Fibroblast of lung (primary cell): Measurements from ENCODE around the gene MCM5. TPM values are rescaled to one million over a fixed set of nuclear protein-coding genes. Genes with fewer than 3 reads are reported as not detected.

Source experiments
- DNase-seq, 2 donors: peaks; one replicate each; pipeline versions ENCODE4 v3.0.0 to v3.0.0-alpha.2; 2010; ENCODE audit warnings: low read depth in 2 of 2
- H2AFZ ChIP-seq: 2 replicates; pipeline ENCODE4 v1.5.1; 2012; ENCODE audit warnings: low read length, control low read depth, inconsistent platforms
- H3K27ac ChIP-seq: 2 replicates; pipeline ENCODE4 v1.5.1; 2011; ENCODE audit warnings: low read length, control low read depth; ENCODE audit not compliant: insufficient read depth
- H3K27me3 ChIP-seq: 2 replicates; pipeline ENCODE4 v1.5.1; 2011; ENCODE audit warnings: mild to moderate bottlenecking, low read length; ENCODE audit not compliant: control insufficient read depth, insufficient read depth
- H3K36me3 ChIP-seq: 2 replicates; pipeline ENCODE4 v1.5.1; 2011; ENCODE audit warnings: low read length; ENCODE audit not compliant: control insufficient read depth, insufficient read depth
- H3K4me1 ChIP-seq: 2 replicates; pipeline ENCODE4 v1.5.1; 2011; ENCODE audit warnings: low read length; ENCODE audit not compliant: control insufficient read depth, insufficient read depth; ENCODE audit errors: extremely low read depth
- H3K4me2 ChIP-seq: 2 replicates; pipeline ENCODE4 v1.5.1; 2011; ENCODE audit warnings: low read length, control low read depth; ENCODE audit not compliant: insufficient read depth; ENCODE audit errors: extremely low read depth
- H3K4me3 ChIP-seq, 4 experiments: fragments of 200-600 bp in 1 of 4; sonication (generic) in 1 of 4; replicated peaks in 1 of 4; 2 replicates each; pipeline ENCODE4 v1.5.1; 2011 to 2016; ENCODE audit warnings: low read length in 4 of 4, low read depth in 3 of 4, mild to moderate bottlenecking in 3 of 4, control low read depth in 2 of 4, inconsistent platforms in 1 of 4, mixed read lengths in 1 of 4; ENCODE audit not compliant: insufficient read depth in 1 of 4; ENCODE audit errors: control extremely low read depth in 1 of 4
- H3K79me2 ChIP-seq: 2 replicates; pipeline ENCODE4 v1.5.1; 2012; ENCODE audit warnings: mild to moderate bottlenecking, low read length, inconsistent platforms; ENCODE audit not compliant: control insufficient read depth, insufficient read depth
- H3K9ac ChIP-seq: 2 replicates; pipeline ENCODE4 v1.5.1; 2011; ENCODE audit warnings: mild to moderate bottlenecking, low read length, control low read depth; ENCODE audit not compliant: insufficient read depth
- H3K9me3 ChIP-seq: 2 replicates; pipeline ENCODE4 v1.5.1; 2012; ENCODE audit warnings: low read depth, low read length; ENCODE audit not compliant: control insufficient read depth, insufficient read depth
- H4K20me1 ChIP-seq: 2 replicates; pipeline ENCODE4 v1.5.1; 2011; ENCODE audit warnings: low read length; ENCODE audit not compliant: control insufficient read depth, insufficient read depth; ENCODE audit errors: extremely low read depth
- CTCF ChIP-seq, 2 donors: IDR thresholded peaks in 1 of 2; conservative IDR thresholded peaks in 1 of 2; 1 replicate in 1 of 2; 2 replicates in 1 of 2; pipeline ENCODE4 v1.5.1; 2011 to 2012; ENCODE audit warnings: low read length in 2 of 2, control low read depth in 1 of 2, inconsistent platforms in 1 of 2, low read depth in 1 of 2, mild to moderate bottlenecking in 1 of 2
- EZH2 ChIP-seq: IDR thresholded peaks from 2 replicates; pipeline ENCODE4 v1.5.1; 2012; ENCODE audit warnings: low read length, control low read depth, mild to moderate bottlenecking; ENCODE audit errors: missing control alignments
- polyA plus RNA-seq, 2 donors: library from polyadenylated mRNA; depleted of rRNA in 1 of 2; stranded (reverse) in 1 of 2; unstranded in 1 of 2; fragments of >200 nt; gene quantifications; 2 replicates each; pipeline ENCODE4 v1.2.1, GENCODE V29; 2011 to 2012; ENCODE audit warnings: missing spikeins in 1 of 2
- total RNA-seq: library from RNA; depleted of rRNA; stranded (reverse); fragments of >200 nt; gene quantifications from 2 replicates; pipeline ENCODE4 v1.2.1, GENCODE V29; 2014

MCM5 gene
- total and polyA plus RNA-seq, 2 donors (not counting 1 experiment from before 2014, with no cell fraction given), result 13.4 to 21.7 TPM

DNA sequence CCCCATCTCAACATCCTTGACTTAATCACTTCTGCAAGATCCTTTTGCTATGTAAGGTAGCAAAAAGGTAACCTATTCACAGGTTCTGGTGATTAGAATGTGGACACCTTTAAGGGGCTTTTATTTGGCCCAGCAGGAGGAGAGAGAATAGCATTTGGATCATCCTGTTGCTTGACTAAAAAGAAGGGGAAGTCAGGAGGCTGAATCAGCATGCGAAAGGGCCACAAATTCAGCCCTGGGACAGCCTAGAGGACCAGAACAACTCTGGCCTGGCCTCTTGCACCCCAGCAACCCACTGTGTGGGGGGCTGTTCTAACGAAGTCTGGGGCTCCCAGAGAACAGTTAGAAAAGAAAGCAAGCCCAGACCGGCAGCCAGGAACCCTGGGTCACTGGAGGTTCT is 22.2 kb upstream of the MCM5 start:
- Histone ChIP-seq H3K27me3 (no peaks in the 10 kb centered on the region), H3K4me2 (no peak overlapping the region), H3K9ac (no peak overlapping the region), H4K20me1 (no peaks in the 10 kb centered on the region), H3K9me3 (no peaks in the 10 kb centered on the region), H3K27ac (peak overlapping the region; percentile 95), H3K4me3 (no peak overlapping the region), H3K4me1 (peaks cover 16% of the 10 kb centered on the region), H3K36me3 (no peaks in the 10 kb centered on the region), H3K79me2 (peaks cover 9% of the 10 kb centered on the region), H2AFZ (no peak overlapping the region)
- DNase-seq, result no peak
- TF ChIP-seq EZH2, result no peak

GRCh38 chr22:35378621-35379020 is 21.3 kb upstream of the MCM5 start:
- TF ChIP-seq CTCF (conservative IDR thresholded peaks at IDR 0.05 in 1 of 2, IDR thresholded peaks at IDR 0.05 in 1 of 2; ENCODE audit: low read depth in 1 of 2, low read length in 2 of 2) (no peak), EZH2 (no peak)
- Histone ChIP-seq H3K4me3 (no peak overlapping the region), H2AFZ (no peak overlapping the region), H3K79me2 (peaks cover 15% of the 10 kb centered on the region), H3K9ac (no peak overlapping the region), H3K4me1 (peaks cover 16% of the 10 kb centered on the region), H3K4me2 (no peak overlapping the region), H3K9me3 (no peaks in the 10 kb centered on the region), H4K20me1 (no peaks in the 10 kb centered on the region), H3K27ac (no peak overlapping the region), H3K36me3 (peaks cover 4% of the 10 kb centered on the region), H3K27me3 (no peaks in the 10 kb centered on the region)
- no peak for DNase-seq

GRCh38 chr22:35379146-35379993 is 20.6 kb upstream of the MCM5 start:
- no peaks in the 10 kb centered on the region for H3K9me3 ChIP-seq
- H4K20me1 ChIP-seq, result no peaks in the 10 kb centered on the region
- H3K79me2 ChIP-seq, result peaks cover 15% of the 10 kb centered on the region
- no peak overlapping the region for H3K9ac ChIP-seq
- H3K4me2 ChIP-seq, result no peak overlapping the region
- no peaks in the 10 kb centered on the region for H3K27me3 ChIP-seq
- H3K4me1 ChIP-seq, result peaks cover 16% of the 10 kb centered on the region
- H3K27ac ChIP-seq, result no peak overlapping the region
- peaks cover 6% of the 10 kb centered on the region for H3K36me3 ChIP-seq
- H3K4me3 ChIP-seq, result no peak overlapping the region
- H2AFZ ChIP-seq, result no peak overlapping the region
- no peak for DNase-seq
- TF ChIP-seq EZH2 (no peak), CTCF (conservative IDR thresholded peaks at IDR 0.05 in 1 of 2, IDR thresholded peaks at IDR 0.05 in 1 of 2; ENCODE audit: low read depth in 1 of 2, low read length in 2 of 2) (no peak)
